ENCODE data around the gene NTHL1.

NTHL1 gene

GRCh38 chr16:2077016-2077415, 29.4 kb upstream of the NTHL1 start:
- ATAC-seq = no peak
- TF ChIP-seq CSDC2 (CRISPR knock-in tag; IDR thresholded peaks at IDR 0.05) (no peak), SNAI2 (CRISPR knock-in tag; IDR thresholded peaks at IDR 0.05) (no peak), OSR1 (CRISPR knock-in tag; IDR thresholded peaks at IDR 0.05) (no peak)

- TF ChIP-seq BACH2 (CRISPR knock-in tag; IDR thresholded peaks at IDR 0.05; ENCODE audit: borderline replicate concordance) = no peak
- no peak for TF ChIP-seq CSRNP3 (CRISPR knock-in tag; IDR thresholded peaks at IDR 0.05)
- no peak for TF ChIP-seq PPARA (CRISPR knock-in tag; IDR thresholded peaks at IDR 0.05; ENCODE audit: borderline replicate concordance)
- no peak for TF ChIP-seq POU6F1 (CRISPR knock-in tag; IDR thresholded peaks at IDR 0.05; ENCODE audit: borderline replicate concordance, low read depth)
- no peak for TF ChIP-seq TOX (CRISPR knock-in tag; IDR thresholded peaks at IDR 0.05; ENCODE audit: borderline replicate concordance)
- no peak for TF ChIP-seq SNAI2 (CRISPR knock-in tag; IDR thresholded peaks at IDR 0.05)
- TF ChIP-seq TCF4 (CRISPR knock-in tag; IDR thresholded peaks at IDR 0.05; ENCODE audit: borderline replicate concordance) = no peak
- TF ChIP-seq CSDC2 (CRISPR knock-in tag; IDR thresholded peaks at IDR 0.05) = no peak
- no peak for TF ChIP-seq CREB5 (CRISPR knock-in tag; IDR thresholded peaks at IDR 0.05; ENCODE audit: low read depth)
- TF ChIP-seq ARNTL (CRISPR knock-in tag; IDR thresholded peaks at IDR 0.05; ENCODE audit: borderline replicate concordance, low read depth) = no peak
- no peak for TF ChIP-seq ISL1 (CRISPR knock-in tag; IDR thresholded peaks at IDR 0.05)
- no peak for TF ChIP-seq ZNF8 (CRISPR knock-in tag; IDR thresholded peaks at IDR 0.05)
- TF ChIP-seq TSHZ2 (CRISPR knock-in tag; IDR thresholded peaks at IDR 0.05) = no peak
- TF ChIP-seq ZNF70 (CRISPR knock-in tag; IDR thresholded peaks at IDR 0.05) = no peak
- no peak for ATAC-seq
Observed at GRCh38 chr16:2076072-2076865, 28.6 kb upstream of the NTHL1 start.

- ATAC-seq = no peak
- TF ChIP-seq GLIS3 (CRISPR knock-in tag; IDR thresholded peaks at IDR 0.05) (no peak), ARNTL (CRISPR knock-in tag; IDR thresholded peaks at IDR 0.05; ENCODE audit: borderline replicate concordance, low read depth) (no peak), ISL1 (CRISPR knock-in tag; IDR thresholded peaks at IDR 0.05) (no peak), ZNF565 (CRISPR knock-in tag; conservative IDR thresholded peaks at IDR 0.05; ENCODE audit: low read depth) (no peak), PPARA (CRISPR knock-in tag; IDR thresholded peaks at IDR 0.05; ENCODE audit: borderline replicate concordance) (no peak), TSHZ2 (CRISPR knock-in tag; IDR thresholded peaks at IDR 0.05) (no peak), ZNF70 (CRISPR knock-in tag; IDR thresholded peaks at IDR 0.05) (no peak), SNAI2 (CRISPR knock-in tag; IDR thresholded peaks at IDR 0.05) (no peak), ZNF8 (CRISPR knock-in tag; IDR thresholded peaks at IDR 0.05) (no peak), ESRRG (CRISPR knock-in tag; IDR thresholded peaks at IDR 0.05) (no peak), OSR1 (CRISPR knock-in tag; IDR thresholded peaks at IDR 0.05) (no peak), ZC3H10 (CRISPR knock-in tag; IDR thresholded peaks at IDR 0.05) (no peak), RARB (CRISPR knock-in tag; IDR thresholded peaks at IDR 0.05) (no peak)
Observed at GRCh38 chr16:2075631-2076030, 28.0 kb upstream of the NTHL1 start.
